OCI-LY7 (cell line): Measurements from ENCODE around the gene ZDHHC13. TPM values are rescaled to one million over a fixed set of nuclear protein-coding genes. Genes with fewer than 3 reads are reported as not detected.

Source experiments
- BruUV-seq: library from RNA; stranded (reverse); fragments of 400-500 nt; replicated peaks from 2 replicates; lab custom pipeline; 2021; lab: Mats Ljungman, UMichigan
- CTCF ChIA-PET: fragments of 300-600 bp; sonication (Branson Sonifier 250); formaldehyde crosslinking; loops from one replicate; lab custom pipeline; 2022; ENCODE audit warnings: antibody characterized with exemption; ENCODE audit not compliant: unreplicated experiment; lab: Charles Lee
- POLR2A ChIA-PET: fragments of 300-600 bp; sonication (Branson Sonifier 250); formaldehyde crosslinking; loops from one replicate; lab custom pipeline; 2022; ENCODE audit warnings: antibody characterized with exemption; lab: Charles Lee
- DNase-seq: peaks from one replicate; pipeline ENCODE4 v3.0.0-alpha.2; 2015; ENCODE audit warnings: low spot score
- H2AFZ ChIP-seq: fragments of 200-600 bp; sonication (generic), shearing (Covaris generic); 2 replicates; pipeline ENCODE4 v1.6.1; 2014; ENCODE audit warnings: mild to moderate bottlenecking, antibody characterized with exemption, low read length, moderate library complexity
- H3K27ac ChIP-seq: fragments of 200-600 bp; sonication (generic); 2 replicates; pipeline ENCODE4 v1.5.1; 2014; ENCODE audit warnings: mixed run types, low read depth, mild to moderate bottlenecking, moderate library complexity, low read length, inconsistent platforms; ENCODE audit not compliant: poor library complexity, severe bottlenecking
- H3K36me3 ChIP-seq: fragments of 200-600 bp; sonication (generic); 2 replicates; pipeline ENCODE4 v1.6.1; 2014; ENCODE audit warnings: mild to moderate bottlenecking, antibody characterized with exemption, low read length, moderate library complexity, mixed read lengths; ENCODE audit not compliant: insufficient read depth
- H3K4me1 ChIP-seq: fragments of 200-600 bp; sonication (generic); 2 replicates; pipeline ENCODE4 v1.5.1; 2014; ENCODE audit warnings: mild to moderate bottlenecking, low read length; ENCODE audit not compliant: insufficient read depth, poor library complexity, severe bottlenecking
- H3K4me2 ChIP-seq: fragments of 200-600 bp; sonication (generic); 2 replicates; pipeline ENCODE4 v1.6.1; 2014; ENCODE audit warnings: mild to moderate bottlenecking, low read length
- H3K4me3 ChIP-seq: fragments of 200-600 bp; sonication (generic); 2 replicates; pipeline ENCODE4 v1.5.1; 2014; ENCODE audit warnings: mild to moderate bottlenecking, low read depth, low read length; ENCODE audit not compliant: poor library complexity, severe bottlenecking
- H3K79me2 ChIP-seq: fragments of 200-600 bp; sonication (generic); 2 replicates; pipeline ENCODE4 v1.6.1; 2016; ENCODE audit warnings: low read depth, mild to moderate bottlenecking, low read length, moderate library complexity, mixed read lengths; ENCODE audit not compliant: insufficient read depth
- H3K9me2 ChIP-seq: fragments of 200-600 bp; sonication (generic); 2 replicates; pipeline ENCODE4 v1.6.1; 2016; ENCODE audit warnings: mild to moderate bottlenecking, low read length, mixed read lengths; ENCODE audit not compliant: insufficient read depth
- H3K9me3 ChIP-seq: fragments of 200-600 bp; sonication (generic); 2 replicates; pipeline ENCODE4 v1.6.1; 2014; ENCODE audit warnings: mild to moderate bottlenecking, mixed run types, low read length, mixed read lengths
- H4K20me1 ChIP-seq: fragments of 200-600 bp; sonication (generic); 2 replicates; pipeline ENCODE4 v1.6.1; 2014; ENCODE audit warnings: mild to moderate bottlenecking, antibody characterized with exemption, low read length, moderate library complexity, mixed read lengths; ENCODE audit not compliant: insufficient read depth
- EZH2phosphoT487 ChIP-seq: fragments of 200-600 bp; sonication (generic); IDR thresholded peaks from 2 replicates; pipeline ENCODE4 v1.6.1; 2018; ENCODE audit warnings: low read depth, borderline replicate concordance, mild to moderate bottlenecking, mixed run types, antibody characterized with exemption, low read length, moderate library complexity, mixed read lengths
- intact Hi-C: fragments of 100-400 bp; cut with micrococcal nuclease; formaldehyde crosslinking; loops from one replicate; pipeline ENCODE4 v1.10.0; 2022; ENCODE audit not compliant: unreplicated experiment
- total RNA-seq, 2 experiments: library from RNA; depleted of rRNA in 1 of 2; stranded (reverse); fragments of >200 nt in 1 of 2; shearing (Covaris generic) in 1 of 2; gene quantifications; 2 replicates each; pipeline ENCODE4 v1.2.3, GENCODE V29; 2014 to 2022
- TF ChIP-seq, protein P1 (sequence below): fragments of 200-600 bp; sonication (generic); conservative IDR thresholded peaks from 2 replicates; pipeline ENCODE4 v1.5.1; 2014; ENCODE audit warnings: mild to moderate bottlenecking, antibody characterized with exemption, low read length, moderate library complexity, mixed read lengths

ZDHHC13 gene
- total RNA-seq, 2 experiments from 2014 or later: 25.0 to 28.1 TPM

GRCh38 chr11:19076744-19077589, 40.0 kb upstream of the ZDHHC13 start:
- Histone ChIP-seq H4K20me1 (no peaks in the 10 kb centered on the region), H3K27ac (no peak overlapping the region), H3K9me3 (no peaks in the 10 kb centered on the region), H3K4me3 (no peak overlapping the region), H2AFZ (no peak overlapping the region), H3K79me2 (no peaks in the 10 kb centered on the region), H3K9me2 (no peaks in the 10 kb centered on the region), H3K36me3 (no peaks in the 10 kb centered on the region), H3K4me1 (no peaks in the 10 kb centered on the region), H3K4me2 (no peak overlapping the region)
- ChIA-PET POLR2A (interaction anchor here (0.6 to 0.8 kb wide), 2 partner anchors 34 to 197 kb away, joined by 3 to 4 read pairs; no protein-coding TSS in a partner anchor), CTCF (interaction anchor here (1.3 kb wide), 1 partner anchor 167 kb away, joined by 3 read pairs; no protein-coding TSS in a partner anchor)
- peak; percentile 48 for DNase-seq
- TF ChIP-seq, protein P1, sequence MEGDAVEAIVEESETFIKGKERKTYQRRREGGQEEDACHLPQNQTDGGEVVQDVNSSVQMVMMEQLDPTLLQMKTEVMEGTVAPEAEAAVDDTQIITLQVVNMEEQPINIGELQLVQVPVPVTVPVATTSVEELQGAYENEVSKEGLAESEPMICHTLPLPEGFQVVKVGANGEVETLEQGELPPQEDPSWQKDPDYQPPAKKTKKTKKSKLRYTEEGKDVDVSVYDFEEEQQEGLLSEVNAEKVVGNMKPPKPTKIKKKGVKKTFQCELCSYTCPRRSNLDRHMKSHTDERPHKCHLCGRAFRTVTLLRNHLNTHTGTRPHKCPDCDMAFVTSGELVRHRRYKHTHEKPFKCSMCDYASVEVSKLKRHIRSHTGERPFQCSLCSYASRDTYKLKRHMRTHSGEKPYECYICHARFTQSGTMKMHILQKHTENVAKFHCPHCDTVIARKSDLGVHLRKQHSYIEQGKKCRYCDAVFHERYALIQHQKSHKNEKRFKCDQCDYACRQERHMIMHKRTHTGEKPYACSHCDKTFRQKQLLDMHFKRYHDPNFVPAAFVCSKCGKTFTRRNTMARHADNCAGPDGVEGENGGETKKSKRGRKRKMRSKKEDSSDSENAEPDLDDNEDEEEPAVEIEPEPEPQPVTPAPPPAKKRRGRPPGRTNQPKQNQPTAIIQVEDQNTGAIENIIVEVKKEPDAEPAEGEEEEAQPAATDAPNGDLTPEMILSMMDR: peak; percentile 99
- TF ChIP-seq EZH2phosphoT487: no peak
- intact Hi-C loops: loop anchor here (5.0 kb wide), 1 partner anchor 180 kb away; no protein-coding TSS in a partner anchor
- no TSS peak for BruUV-seq

GRCh38 chr11:19077965-19078364, 39.0 kb upstream of the ZDHHC13 start:
- intact Hi-C loops: loop anchor here (5.0 kb wide), 1 partner anchor 179 kb away; no protein-coding TSS in a partner anchor
- CTCF ChIA-PET: interaction anchor here (1.3 kb wide), 1 partner anchor 166 kb away, joined by 3 read pairs; no protein-coding TSS in a partner anchor
- POLR2A ChIA-PET: no interaction called here
- DNase-seq: no peak
- no peaks in the 10 kb centered on the region for H4K20me1 ChIP-seq
- no peak overlapping the region for H3K4me2 ChIP-seq
- H3K4me1 ChIP-seq: no peaks in the 10 kb centered on the region
- H3K36me3 ChIP-seq: no peaks in the 10 kb centered on the region
- no peaks in the 10 kb centered on the region for H3K79me2 ChIP-seq
- TF ChIP-seq, protein P1: no peak
- TF ChIP-seq EZH2phosphoT487: no peak
- no peak overlapping the region for H3K4me3 ChIP-seq
- no peaks in the 10 kb centered on the region for H3K9me3 ChIP-seq
- BruUV-seq: no TSS peak
- no peak overlapping the region for H3K27ac ChIP-seq
- no peak overlapping the region for H2AFZ ChIP-seq
- H3K9me2 ChIP-seq: no peaks in the 10 kb centered on the region
